Dermis blood vessel endothelial cell (primary cell): ENCODE data around the gene MAP7. TPM values are rescaled to one million over a fixed set of nuclear protein-coding genes. Genes with fewer than 3 reads are reported as not detected.
"Not testable (repeated sequence)": the region's sequence is repeated elsewhere in the genome, so short reads cannot be mapped to it uniquely, and the experiment has no call there.

Experiments used
- DNase-seq: peaks from one replicate; pipeline ENCODE4 v3.0.0; 2010
- total RNA-seq: library from RNA; depleted of rRNA; stranded (reverse); fragments of >200 nt; gene quantifications from 2 replicates; pipeline ENCODE4 v1.2.3, GENCODE V29; 2014

The MAP7 gene
- total RNA-seq, 1 donor from 2014 or later, result 0.34 TPM

GRCh38 chr6:136412410-136412809, 137.8 kb downstream of the MAP7 start:
- DNase-seq, result no peak

- DNase-seq, result no peak
Measured at GRCh38 chr6:136411453-136412354, 138.5 kb downstream of the MAP7 start.

- DNase-seq, result no peak
Measured at GRCh38 chr6:136411025-136411325, 139.2 kb downstream of the MAP7 start.

- no peak for DNase-seq
Measured at GRCh38 chr6:136410201-136411024, 139.8 kb downstream of the MAP7 start.

GRCh38 chr6:136409597-136409996, 140.6 kb downstream of the MAP7 start:
- DNase-seq, result no peak

- DNase-seq, result peak; percentile 17
Measured at GRCh38 chr6:136408204-136408603, 142.0 kb downstream of the MAP7 start.

- no peak for DNase-seq
Measured at GRCh38 chr6:136405420-136406029, 144.7 kb downstream of the MAP7 start.

GRCh38 chr6:136404627-136405419, 145.4 kb downstream of the MAP7 start:
- DNase-seq, result no peak

GRCh38 chr6:136404007-136404406, 146.2 kb downstream of the MAP7 start:
- DNase-seq, result no peak

- peak; percentile 16 for DNase-seq
Measured at GRCh38 chr6:136403110-136403980, 146.9 kb downstream of the MAP7 start.

- DNase-seq, result no peak
Measured at GRCh38 chr6:136401749-136402148, 148.5 kb downstream of the MAP7 start.

GRCh38 chr6:136401236-136401635, 149.0 kb downstream of the MAP7 start:
- not testable (repeated sequence) for DNase-seq

- no peak for DNase-seq
Measured at GRCh38 chr6:136398453-136398852, 151.8 kb downstream of the MAP7 start.

- no peak for DNase-seq
Measured at GRCh38 chr6:136396908-136397307, 153.3 kb downstream of the MAP7 start.

GRCh38 chr6:136390959-136391358, 159.3 kb downstream of the MAP7 start:
- DNase-seq, result not testable (repeated sequence)

GRCh38 chr6:136387316-136387715, 162.9 kb downstream of the MAP7 start:
- DNase-seq, result no peak

- no peak for DNase-seq
Measured at GRCh38 chr6:136383268-136383937, 166.8 kb downstream of the MAP7 start.

GRCh38 chr6:136382676-136383252, 167.5 kb downstream of the MAP7 start:
- DNase-seq, result no peak

GRCh38 chr6:136378888-136379287, 171.3 kb downstream of the MAP7 start:
- no peak for DNase-seq

- DNase-seq, result not testable (repeated sequence)
Measured at GRCh38 chr6:136375836-136376235, 174.4 kb downstream of the MAP7 start.
